Measurements from ENCODE around the gene TMEM63B.

GRCh38 chr6:44115866-44116265 is 11.5 kb upstream of the TMEM63B start:
- TF ChIP-seq CTCF (IDR thresholded peaks at IDR 0.05) (no peak), POLR2AphosphoS5 (IDR thresholded peaks at IDR 0.05) (no peak)
